ENCODE data around the gene POU6F2. TPM values are rescaled to one million over a fixed set of nuclear protein-coding genes. Genes with fewer than 3 reads are reported as not detected.
A peak's percentile ranks its signal among the peaks of the same experiment; 100 is the strongest.

The POU6F2 gene
- total RNA-seq, 1 experiment from 2014 or later: not detected

- Histone ChIP-seq H3K27me3 (replicated peaks; ENCODE audit: insufficient read depth, low read depth, low read length, poor library complexity) (peaks cover 46% of the 10 kb centered on the region), H3K27ac (ENCODE audit: low read depth, low read length, poor library complexity, severe bottlenecking) (no peak overlapping the region), H3K4me3 (ENCODE audit: low read depth, low read length, poor library complexity, severe bottlenecking) (no peak overlapping the region), H3K9me3 (ENCODE audit: low read depth, low read length, poor library complexity, severe bottlenecking) (no peaks in the 10 kb centered on the region), H3K36me3 (ENCODE audit: insufficient read depth, low read length, poor library complexity, severe bottlenecking) (no peaks in the 10 kb centered on the region), H3K4me1 (ENCODE audit: insufficient read depth, low read length, poor library complexity, severe bottlenecking) (no peaks in the 10 kb centered on the region)
- no TSS peak for BruUV-seq (replicated peaks)
- TF ChIP-seq EZH2 (IDR thresholded peaks at IDR 0.05; ENCODE audit: borderline replicate concordance, low read depth, low read length, poor library complexity, severe bottlenecking) (no peak), CTCF (conservative IDR thresholded peaks at IDR 0.05; ENCODE audit: low read depth, low read length) (no peak)
- DNase-seq (ENCODE audit: low spot score): no peak
- POLR2A ChIA-PET (ENCODE audit: low non-redundant PET): no interaction called here
- CTCF ChIA-PET: no interaction called here
- intact Hi-C loops (cut with micrococcal nuclease; ENCODE audit: unreplicated experiment): no loop called here
Measured at GRCh38 chr7:39161903-39162302, 184.2 kb downstream of the POU6F2 start.

GRCh38 chr7:39164887-39165286 is 187.2 kb downstream of the POU6F2 start:
- Histone ChIP-seq H3K27me3 (replicated peaks; ENCODE audit: insufficient read depth, low read depth, low read length, poor library complexity) (peaks cover 26% of the 10 kb centered on the region), H3K27ac (ENCODE audit: low read depth, low read length, poor library complexity, severe bottlenecking) (no peak overlapping the region), H3K4me1 (ENCODE audit: insufficient read depth, low read length, poor library complexity, severe bottlenecking) (no peaks in the 10 kb centered on the region), H3K36me3 (ENCODE audit: insufficient read depth, low read length, poor library complexity, severe bottlenecking) (no peaks in the 10 kb centered on the region), H3K9me3 (ENCODE audit: low read depth, low read length, poor library complexity, severe bottlenecking) (no peaks in the 10 kb centered on the region), H3K4me3 (ENCODE audit: low read depth, low read length, poor library complexity, severe bottlenecking) (no peak overlapping the region)
- TF ChIP-seq CTCF (conservative IDR thresholded peaks at IDR 0.05; ENCODE audit: low read depth, low read length) (no peak), EZH2 (IDR thresholded peaks at IDR 0.05; ENCODE audit: borderline replicate concordance, low read depth, low read length, poor library complexity, severe bottlenecking) (no peak)
- intact Hi-C loops (cut with micrococcal nuclease; ENCODE audit: unreplicated experiment): no loop called here
- CTCF ChIA-PET: no interaction called here
- BruUV-seq (replicated peaks): no TSS peak
- POLR2A ChIA-PET (ENCODE audit: low non-redundant PET): no interaction called here
- DNase-seq (ENCODE audit: low spot score): peak; percentile 3

- no peak overlapping the region for H3K27ac ChIP-seq (ENCODE audit: low read depth, low read length, poor library complexity, severe bottlenecking)
- no peaks in the 10 kb centered on the region for H3K9me3 ChIP-seq (ENCODE audit: low read depth, low read length, poor library complexity, severe bottlenecking)
- H3K27me3 ChIP-seq (replicated peaks; ENCODE audit: insufficient read depth, low read depth, low read length, poor library complexity): no peaks in the 10 kb centered on the region
- ChIA-PET POLR2A (ENCODE audit: low non-redundant PET) (no interaction called here), CTCF (no interaction called here)
- no peak overlapping the region for H3K4me3 ChIP-seq (ENCODE audit: low read depth, low read length, poor library complexity, severe bottlenecking)
- intact Hi-C loops (cut with micrococcal nuclease; ENCODE audit: unreplicated experiment): no loop called here
- no peaks in the 10 kb centered on the region for H3K4me1 ChIP-seq (ENCODE audit: insufficient read depth, low read length, poor library complexity, severe bottlenecking)
- no peaks in the 10 kb centered on the region for H3K36me3 ChIP-seq (ENCODE audit: insufficient read depth, low read length, poor library complexity, severe bottlenecking)
- DNase-seq (ENCODE audit: low spot score): no peak
- TF ChIP-seq EZH2 (IDR thresholded peaks at IDR 0.05; ENCODE audit: borderline replicate concordance, low read depth, low read length, poor library complexity, severe bottlenecking): no peak
- TF ChIP-seq CTCF (conservative IDR thresholded peaks at IDR 0.05; ENCODE audit: low read depth, low read length): no peak
- no TSS peak for BruUV-seq (replicated peaks)
Measured at GRCh38 chr7:39168403-39169098, 190.8 kb downstream of the POU6F2 start.

Measured in A673 (cell line).